GM20431 (cell line): ENCODE results near the gene PVALEF.

Source experiments
- in situ Hi-C: fragments of 300-500 bp; cut with MseI, MboI; formaldehyde crosslinking; loops from one replicate; pipeline ENCODE4 v1.15.0; 2020; ENCODE audit warnings: low sequenced_read_pairs; ENCODE audit not compliant: unreplicated experiment

PVALEF gene

DNA sequence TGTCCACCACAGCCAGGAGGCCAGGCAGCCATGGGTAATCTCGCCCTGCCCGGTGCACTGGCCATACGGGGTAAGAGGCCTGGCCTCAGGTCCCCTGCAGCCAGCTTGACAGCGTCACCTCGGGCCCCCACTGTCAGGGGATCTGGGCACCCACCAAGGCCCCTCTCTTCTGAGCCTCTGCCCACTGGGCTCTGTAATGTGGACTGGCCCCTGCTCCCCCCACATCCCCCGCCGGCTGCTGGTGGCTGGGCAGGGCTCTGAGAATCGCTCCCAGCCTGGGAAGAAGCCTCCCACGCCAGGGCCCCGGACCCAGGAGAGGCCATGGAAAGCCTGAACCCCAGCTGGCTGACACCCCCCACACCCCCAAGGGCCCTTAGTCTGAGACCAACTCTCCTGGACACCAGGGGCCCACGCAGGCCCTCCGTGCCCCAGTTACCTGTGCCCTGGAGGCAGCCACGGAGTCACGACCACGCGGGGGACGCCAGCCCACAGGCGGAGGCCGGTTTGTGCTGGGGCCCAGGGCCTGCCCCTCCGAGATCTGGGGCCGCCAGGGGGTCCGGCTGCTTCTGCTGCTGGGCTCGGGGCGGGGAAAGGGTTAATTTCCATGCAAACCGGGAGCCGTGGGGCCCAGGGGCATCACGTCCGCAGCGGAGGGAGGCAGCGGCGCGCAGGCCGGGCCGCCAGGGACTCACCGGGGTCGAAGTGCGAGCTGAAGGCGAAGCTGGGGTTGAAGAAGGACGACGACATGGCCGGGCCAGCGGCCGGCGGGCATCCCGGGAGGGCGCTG, at the start of gene PVALEF:
Gene PVALEF, plus strand, starts transcription at position 262 of the 787 bp plus-strand sequence. CDS start 15,720 bp downstream, outside the sequence.
- in situ Hi-C loops: no loop called here

DNA sequence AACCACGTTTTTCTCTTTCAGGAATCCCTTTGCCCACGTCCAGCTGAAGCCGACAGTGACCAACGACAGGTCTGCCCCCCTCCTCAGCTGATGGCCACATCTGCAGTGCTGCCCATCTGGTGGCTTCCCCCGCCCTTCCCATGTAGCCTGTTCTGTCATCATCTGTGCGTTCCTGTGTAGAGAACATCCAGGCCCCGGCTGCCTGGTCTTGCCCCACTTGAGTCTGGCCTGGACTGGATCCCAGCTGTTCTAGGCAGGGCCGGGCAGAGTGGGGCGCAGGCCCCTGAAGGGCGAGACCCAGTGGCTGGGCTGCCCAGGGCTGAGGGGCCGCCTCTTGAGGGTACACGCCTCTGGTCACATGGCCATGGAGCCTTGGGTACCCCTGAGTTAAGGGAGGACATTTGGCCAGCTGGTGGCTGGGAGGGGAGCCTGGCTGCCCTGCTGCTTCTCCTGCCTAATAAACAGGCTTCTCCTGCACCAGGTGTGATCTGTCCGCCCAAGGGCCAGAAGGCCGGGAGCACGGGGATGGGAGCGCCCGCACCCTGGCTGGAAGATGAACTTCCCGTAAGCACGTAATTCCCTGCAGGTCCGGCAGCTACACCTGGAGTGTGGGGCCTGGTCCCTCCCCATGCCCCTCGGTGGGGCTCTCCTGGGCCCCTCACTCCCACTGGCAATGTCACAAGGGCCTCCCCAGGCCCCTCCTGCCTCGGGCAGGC, 49.4 kb upstream of the PVALEF start:
- in situ Hi-C loops: no loop called here

DNA sequence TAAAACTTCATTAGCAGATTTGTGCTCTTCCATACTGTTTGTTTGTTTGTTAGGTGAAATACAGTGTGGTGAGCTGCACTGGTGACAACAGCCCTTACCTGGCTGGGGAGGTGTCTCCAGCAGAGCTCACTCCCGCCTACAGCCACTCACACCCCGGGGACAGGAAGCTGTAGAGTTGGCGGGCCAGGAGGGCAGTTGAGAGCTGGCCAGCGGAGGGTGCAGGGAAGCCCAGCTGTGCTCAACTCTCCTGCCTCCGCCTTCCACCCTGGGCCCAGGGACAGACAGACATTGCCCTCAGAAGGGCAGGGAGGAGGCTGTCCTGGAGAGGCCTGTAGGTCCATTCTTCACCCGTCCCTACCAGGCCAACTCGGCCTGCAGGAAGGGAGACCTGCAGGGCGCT, 48.6 kb upstream of the PVALEF start:
- in situ Hi-C loops: no loop called here

- in situ Hi-C loops: no loop called here
Observed at GRCh38 chr17:81117672-81118198, 47.6 kb upstream of the PVALEF start.

DNA sequence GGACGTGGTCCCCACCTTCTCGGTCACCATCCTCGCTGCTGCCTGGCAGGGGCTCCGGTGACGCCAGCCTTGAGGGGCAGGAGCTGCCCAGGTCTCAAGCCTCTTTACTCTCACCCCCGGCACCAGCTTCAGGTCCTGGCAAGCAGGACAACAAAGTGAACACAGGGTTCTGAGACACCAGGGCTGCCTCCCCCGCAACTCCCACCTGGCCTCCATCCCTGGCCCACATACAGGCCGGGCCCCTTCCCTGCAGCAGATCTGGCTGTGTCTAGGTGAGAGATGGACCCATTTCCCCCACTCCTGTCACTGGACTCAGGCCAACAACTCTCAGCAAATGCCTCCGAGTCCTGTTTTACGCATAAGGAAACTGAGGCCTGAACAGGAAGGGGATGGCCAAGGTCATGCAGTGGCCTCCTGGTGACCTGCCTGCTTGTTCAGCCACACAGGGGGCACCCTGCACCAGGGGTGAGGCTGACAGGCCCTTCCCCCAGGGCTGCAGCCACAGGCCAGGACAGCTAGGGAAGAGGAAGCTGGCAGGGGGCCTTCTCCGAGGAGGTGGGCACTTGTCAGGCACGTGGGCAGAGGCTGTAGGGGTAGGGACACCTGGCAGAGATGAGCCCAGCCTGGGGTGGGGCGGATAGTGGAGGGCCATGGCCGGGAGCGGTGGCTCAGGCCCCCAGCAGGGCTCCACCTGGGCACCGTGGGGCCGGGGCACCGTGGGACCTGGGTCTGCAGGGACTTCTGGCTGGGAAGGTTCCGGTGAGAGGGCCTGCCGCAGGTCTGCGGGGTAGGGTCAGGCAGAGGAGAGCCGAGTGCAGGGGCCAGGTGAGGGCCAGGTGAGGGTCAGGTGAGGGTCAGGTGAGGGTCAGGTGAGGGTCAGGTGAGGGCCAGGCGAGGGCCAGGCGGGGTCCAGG, 46.7 kb upstream of the PVALEF start:
- in situ Hi-C loops: no loop called here

GRCh38 chr17:81119223-81120148, 45.8 kb upstream of the PVALEF start:
- in situ Hi-C loops: no loop called here

DNA sequence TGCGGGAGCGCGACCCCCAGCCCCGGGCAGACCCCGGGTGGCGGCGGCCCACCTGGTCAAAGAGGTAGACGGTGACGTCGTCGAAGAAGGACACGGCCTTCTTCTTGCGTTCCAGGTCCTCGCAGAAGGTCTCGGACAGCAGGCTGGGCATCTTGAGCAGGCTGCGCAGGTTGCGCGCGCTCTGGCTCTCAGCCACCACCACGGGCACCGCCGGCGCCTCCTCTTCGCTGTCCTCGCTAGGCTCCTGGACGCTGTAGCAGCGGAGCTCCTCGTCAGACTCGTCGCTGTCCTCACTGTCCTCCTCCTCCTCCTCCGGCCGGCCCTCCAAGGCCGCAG, 45.2 kb upstream of the PVALEF start:
- in situ Hi-C loops: no loop called here

- in situ Hi-C loops: no loop called here
Observed at GRCh38 chr17:81120695-81121621, 44.3 kb upstream of the PVALEF start.

DNA sequence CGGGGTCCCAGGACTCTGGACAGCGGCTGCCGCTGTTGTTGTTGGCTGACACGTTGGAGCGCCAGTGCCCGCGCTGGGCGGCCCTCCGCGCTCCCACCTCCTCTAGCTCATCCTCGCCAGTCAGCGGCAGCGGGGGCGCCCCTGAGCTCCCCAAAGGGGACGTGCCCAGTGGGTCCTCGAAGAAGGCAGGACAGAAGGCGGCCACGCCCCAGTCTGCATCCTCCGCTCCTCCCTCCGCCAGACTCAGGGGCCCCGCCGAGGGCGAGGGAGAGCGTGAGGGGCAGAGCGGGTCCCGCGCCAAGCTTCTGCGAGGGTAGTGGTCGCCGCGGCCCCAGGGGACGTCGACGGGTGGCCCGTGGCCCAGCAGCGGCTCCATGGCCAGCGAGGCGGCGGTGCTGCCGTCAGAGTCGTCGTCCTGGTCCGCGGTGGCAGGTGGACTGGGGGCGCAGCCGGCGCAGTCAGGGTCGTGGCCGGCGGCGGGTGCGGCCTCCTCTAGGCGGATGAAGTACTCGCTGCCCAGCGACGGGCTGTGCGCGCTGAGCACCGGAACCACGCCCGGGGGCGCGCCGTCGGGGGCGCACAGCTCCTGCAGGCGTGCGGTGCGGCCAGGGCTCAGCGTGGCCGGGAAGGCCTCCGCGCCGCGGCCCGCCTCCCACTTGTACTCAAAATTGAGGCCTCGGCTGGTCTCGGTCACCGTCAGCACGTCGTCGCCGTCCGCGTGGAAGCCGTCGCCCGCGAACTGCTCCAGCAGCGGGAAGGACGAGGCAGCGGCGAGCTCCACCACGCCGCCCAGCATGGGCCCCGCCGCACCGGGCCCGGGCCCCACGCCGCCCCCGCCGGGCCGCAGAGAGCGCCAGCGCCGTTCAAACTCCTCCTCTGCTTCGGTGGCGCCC, 43.2 kb upstream of the PVALEF start:
- in situ Hi-C loops: no loop called here

DNA sequence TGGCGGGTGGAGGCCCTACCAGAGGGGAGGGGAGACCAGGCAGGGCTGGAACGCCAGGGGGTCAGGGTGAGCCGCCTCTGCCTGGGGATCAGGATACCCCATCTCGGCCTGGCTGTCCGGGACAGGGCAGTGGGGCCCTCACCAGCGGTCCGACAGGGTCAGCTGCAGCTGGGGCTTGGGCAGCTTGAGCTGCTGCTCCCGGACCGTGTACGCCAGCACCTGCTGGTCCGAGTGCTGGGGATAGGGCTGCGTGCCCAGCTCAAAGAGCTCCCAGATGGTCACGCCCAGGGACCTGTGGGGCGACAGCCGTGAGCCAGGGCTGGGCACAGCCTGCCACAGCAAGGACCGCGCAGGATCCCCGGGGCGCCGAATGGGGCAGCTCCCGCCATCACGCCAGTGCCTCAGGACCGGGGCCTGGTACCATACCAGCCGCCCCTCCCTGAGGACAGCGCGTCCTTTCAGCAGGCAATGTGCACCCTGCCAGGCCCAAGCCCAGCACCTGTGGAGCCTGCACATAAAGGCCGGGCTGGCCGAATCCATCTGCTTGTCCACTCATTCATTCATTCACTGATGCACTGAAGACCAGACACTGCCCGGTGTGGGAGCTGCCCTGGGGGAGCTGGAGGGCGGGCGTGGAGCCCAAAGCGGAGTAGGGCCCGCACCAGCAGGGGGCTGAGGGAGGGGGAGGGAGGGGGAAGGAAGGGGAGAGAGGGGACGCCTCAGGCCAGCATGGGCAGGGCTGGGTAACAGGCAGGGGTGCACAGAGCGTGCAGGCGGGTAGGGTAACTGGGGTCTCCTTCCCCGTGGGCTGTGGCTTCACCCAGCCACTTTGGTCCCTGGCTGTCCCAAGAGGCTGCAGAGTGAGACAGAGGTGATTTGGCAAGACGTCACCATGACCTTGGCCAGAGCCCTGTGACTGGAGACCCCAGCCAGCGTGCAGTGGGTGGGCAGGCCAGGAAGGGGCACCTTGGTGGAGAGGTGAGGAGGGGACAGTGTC, 42.0 kb upstream of the PVALEF start:
- in situ Hi-C loops: no loop called here

GRCh38 chr17:81124377-81124776, 40.9 kb upstream of the PVALEF start:
- in situ Hi-C loops: no loop called here

- in situ Hi-C loops: no loop called here
Observed at GRCh38 chr17:81125573-81126081, 39.7 kb upstream of the PVALEF start.

DNA sequence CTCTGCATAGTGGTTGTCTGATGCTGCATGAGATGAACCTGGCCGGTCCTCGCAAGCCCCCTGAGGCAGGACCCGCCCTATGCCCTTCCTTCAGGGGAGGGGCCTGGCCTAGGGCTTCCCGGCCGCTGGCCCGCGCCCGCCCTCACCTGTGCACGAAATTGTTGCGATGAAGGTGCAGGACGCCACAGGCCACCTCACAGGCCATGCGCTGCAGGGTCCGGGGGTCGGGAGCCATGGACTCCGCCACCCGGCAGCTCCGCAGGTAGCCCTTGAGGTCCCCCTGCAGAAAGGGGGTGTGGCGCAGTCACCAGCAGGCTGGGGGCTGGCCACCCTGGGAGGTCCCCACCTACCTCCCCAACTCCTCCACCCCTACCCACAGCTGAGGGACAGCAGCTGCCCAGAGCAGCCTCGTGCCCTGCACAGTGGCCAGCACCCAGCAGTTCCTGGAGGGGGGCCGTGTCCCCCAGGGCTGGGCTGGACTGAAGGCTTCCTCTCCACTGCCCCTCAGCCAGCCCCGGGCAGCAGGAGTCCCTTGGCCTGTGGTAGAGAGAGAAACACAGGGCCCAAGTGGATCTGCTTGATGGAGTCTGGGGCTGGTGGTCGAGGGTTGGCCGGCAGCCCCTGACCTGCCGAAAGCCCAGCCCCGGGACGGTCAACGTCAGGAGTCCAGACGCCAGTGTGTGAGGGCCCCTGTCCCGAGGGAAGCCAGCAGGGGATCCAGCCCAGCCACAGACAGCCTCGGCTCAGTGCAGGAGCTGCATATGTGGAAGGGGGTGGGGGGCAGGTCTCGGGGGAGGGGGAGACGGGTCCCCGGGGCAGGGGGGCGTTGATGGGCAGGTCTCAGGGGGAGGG, 38.8 kb upstream of the PVALEF start:
- in situ Hi-C loops: no loop called here

DNA sequence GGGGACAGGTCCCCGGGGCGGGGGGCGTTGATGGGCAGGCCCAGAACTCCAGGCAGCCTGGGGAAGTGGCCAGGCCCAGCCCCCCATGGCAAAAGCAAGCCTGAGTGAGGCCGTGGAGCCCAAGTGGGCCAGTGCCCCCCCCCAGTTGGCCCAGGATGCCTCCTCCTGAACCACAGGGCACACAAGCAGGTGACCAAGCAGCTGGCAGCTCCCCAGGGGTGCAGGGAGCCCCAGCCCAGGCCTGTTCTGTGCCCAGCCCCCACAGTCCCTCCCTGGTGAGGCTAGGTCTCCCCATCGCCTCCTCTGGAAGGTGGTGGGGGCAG, 38.2 kb upstream of the PVALEF start:
- in situ Hi-C loops: no loop called here

GRCh38 chr17:81127526-81128177, 37.7 kb upstream of the PVALEF start:
- in situ Hi-C loops: no loop called here
